HG03457 (cell line): ENCODE data around the gene NOB1.
A peak's percentile ranks its signal among the peaks of the same experiment; 100 is the strongest.
"Not testable (repeated sequence)": the region's sequence is repeated elsewhere in the genome, so short reads cannot be mapped to it uniquely, and the experiment has no call there.

Experiments
- ATAC-seq: cut with Tn5 transposase; IDR thresholded peaks from one replicate; pipeline ENCODE4 v1.9.1; 2021; ENCODE audit warnings: moderate number of reproducible peaks; ENCODE audit not compliant: unreplicated experiment

NOB1 gene

DNA sequence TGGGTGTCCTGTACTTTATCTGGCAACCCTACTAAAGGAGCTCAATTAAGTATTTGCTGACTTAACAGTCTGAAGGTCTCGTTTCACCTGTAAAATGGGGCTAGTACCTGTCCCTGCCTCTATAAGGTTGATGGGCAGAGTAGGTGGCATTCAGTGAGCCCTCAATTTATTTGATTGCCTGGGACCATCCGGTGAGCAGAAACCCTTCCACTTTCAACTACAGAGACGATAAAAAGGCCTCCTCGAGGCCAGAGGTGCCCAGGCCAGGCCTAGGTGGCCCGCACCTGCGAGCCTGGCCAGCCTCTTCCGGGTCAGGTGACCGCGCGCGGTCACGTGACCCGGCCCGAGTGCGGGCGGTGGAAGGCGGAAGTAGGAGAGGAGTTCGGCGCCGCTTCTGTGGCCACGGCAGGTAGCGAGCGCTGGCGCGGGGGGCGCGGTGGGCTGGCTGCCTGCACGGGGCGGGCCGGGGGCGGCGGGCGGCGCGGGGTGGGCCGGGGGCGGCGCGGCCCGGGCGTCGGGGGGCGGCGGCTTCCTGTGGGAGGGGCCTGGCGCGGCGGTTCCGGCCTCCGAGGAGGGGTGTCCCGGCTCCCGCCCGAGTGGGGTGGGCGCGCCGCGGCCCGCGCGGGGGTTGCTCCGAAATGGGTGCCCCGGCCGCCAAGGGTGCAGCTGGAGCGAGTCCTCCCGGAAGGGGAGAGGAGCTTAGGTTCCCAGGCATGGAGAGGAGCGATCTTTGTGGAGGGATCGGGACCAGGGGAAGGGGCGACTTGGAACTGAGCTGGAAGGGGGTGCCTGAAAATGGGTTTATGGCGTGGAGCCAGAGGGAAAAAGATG lies 7.5 kb upstream of the NOB1 start, which contains the start of gene WWP2:
Gene WWP2 (plus strand): TSS at position 350 of the 831 bp plus-strand sequence. CDS start 24,679 bp downstream, outside the sequence.
- peak; percentile 43 for ATAC-seq

GRCh38 chr16:69757375-69757774 lies 2.6 kb upstream of the NOB1 start:
- not testable (repeated sequence) for ATAC-seq

GRCh38 chr16:69756705-69757104 lies 2.0 kb upstream of the NOB1 start:
- no peak for ATAC-seq

DNA sequence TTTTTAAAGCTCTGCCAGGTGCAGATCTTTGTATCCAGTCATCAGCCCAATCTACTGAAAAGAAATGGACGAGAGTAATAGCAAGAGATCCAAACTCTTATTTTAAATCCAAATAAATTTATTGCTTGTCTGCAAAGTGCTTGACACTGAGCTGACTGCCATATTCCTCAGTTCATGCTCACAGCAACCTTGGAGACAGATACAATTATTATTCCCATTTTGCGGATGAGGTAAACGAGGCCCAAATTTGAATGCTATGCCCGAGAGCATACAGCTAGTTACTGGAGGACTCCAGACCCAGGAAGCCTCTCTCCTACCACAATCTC lies 620 bp downstream of the NOB1 start:
- no peak for ATAC-seq

DNA sequence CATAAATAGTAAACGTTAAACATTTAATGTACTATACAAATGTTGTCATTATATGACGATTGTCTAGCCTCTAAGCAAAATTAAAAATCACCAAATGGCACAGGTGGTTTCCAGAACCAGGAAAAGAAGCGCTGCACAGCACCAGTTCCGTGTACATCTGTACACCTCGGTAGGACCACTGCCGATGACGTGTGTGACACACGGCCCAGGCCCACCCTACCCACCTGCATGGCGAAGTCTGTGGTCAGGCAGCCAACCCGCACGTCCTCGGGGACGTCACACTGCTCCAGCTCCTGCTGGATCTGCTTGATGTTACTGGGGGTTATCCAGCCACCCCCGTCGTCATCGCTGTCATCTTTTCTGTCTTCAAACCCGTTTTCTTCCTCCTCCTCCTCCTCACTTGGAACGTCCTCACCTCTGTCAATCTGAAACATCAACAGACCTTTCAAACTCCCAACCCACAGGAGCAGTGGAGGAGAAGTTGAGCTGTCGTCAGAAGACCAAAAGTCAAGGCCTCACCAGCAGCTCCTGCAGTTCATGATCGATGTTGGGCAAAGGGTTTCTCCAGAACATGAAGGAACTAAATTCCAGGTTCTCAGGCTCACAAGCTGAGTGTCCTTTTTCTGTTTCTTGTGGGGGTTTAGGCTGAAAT lies 5.9 kb downstream of the NOB1 start:
- ATAC-seq: no peak

DNA sequence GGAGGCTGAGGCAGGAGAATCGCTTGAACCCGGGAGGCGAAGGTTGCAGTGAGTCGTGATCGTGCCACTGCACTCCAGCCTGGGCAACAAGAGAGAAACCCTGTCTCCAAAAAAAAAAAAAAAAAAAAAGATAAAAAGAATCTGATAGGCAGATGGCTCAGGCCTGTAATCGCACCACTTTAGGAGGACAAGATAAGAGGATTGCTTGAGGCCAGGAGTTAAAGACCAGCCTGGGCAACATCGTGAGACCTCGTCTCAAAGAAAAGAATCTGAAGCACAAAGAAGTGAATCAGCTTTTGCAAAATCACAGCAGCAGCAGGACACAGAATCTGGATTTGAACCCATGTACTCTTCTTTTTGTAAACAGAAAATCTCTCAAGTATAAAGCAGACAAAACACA lies 7.6 kb downstream of the NOB1 start:
- ATAC-seq: no peak

DNA sequence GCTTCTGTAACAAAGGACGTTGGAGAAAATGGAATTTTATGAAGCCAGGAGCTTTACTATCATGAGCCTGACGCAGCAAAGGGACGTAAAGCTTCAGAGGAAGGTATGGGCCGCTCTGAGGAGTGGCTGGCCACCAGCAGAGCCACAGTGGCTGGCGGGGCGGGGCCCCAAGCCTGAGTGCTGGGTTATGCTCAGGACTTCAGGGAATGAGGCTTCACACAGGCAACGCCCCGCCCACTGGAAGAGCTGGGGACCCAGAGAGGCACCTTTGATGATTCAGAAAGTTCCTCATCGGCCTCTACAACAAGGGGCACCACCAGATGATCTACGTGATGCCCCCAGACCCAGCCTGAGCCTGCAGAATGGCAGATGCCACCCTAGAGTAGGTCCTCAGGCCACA lies 8.8 kb downstream of the NOB1 start:
- ATAC-seq: no peak

DNA sequence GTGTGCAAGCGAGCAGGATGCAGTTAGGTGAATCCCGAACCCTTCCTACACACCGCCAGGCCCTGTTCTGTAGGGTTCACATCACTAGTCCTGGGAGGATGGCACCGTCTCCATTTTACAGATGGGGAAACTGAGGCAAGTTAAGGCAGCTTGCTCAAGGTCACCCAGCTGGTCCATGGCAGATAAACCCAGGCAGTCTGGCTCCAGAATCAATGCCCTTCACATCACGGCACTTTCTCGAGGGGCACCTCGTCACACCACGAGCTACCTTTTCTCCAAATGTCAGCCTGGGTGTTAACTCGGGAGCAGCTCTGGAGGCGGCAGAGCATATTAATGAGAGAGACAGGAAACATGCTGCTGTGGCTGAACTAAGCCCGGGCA lies 9.5 kb downstream of the NOB1 start:
- no peak for ATAC-seq

- no peak for ATAC-seq
Measured at GRCh38 chr16:69744363-69745231, 10.1 kb downstream of the NOB1 start.

DNA sequence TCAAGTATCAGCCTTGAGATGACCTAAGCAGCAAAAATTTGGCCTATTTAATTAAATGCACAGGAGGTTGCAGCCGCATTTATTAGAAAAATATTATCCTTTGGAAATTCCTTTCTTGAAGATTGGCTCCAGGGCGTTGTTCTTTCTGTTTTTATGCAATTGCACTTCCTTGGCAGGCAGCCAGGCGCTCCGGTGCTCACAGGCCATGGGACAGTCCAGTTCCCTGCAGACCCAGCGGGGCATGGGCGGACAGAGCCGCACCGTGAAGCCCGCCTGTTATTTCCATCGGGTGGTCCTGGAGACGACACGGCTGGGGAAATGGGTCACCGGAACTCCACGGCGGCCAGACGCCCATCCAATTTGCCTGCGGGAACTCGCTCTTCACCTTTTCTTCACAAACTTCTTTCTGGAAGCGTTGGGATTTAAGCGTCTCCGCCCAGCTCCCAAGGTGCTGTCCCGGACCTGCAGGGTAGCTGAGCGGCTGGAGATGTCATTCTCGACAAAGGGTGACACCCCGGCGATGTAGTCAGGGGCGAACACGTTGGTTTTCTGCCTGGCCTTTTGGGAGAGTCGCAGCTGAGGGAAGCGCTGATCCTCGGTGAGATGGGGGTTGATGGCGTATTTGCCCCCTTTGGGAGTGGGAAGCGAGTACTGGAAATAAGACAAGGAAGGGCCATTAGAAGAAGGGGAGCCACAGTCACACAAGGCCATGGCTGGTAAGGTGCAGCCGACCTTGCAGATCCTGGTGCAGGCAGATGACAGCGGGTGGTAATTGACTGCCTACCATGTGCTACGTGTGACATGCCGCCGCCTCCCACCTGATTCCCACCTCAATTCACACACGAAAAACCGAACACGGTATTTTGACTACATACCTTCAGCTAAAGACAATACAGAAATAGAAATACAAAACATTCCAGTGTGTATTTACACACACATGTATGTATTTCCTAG lies 12.5 kb downstream of the NOB1 start:
- no peak for ATAC-seq

- ATAC-seq: no peak
Measured at GRCh38 chr16:69741519-69741918, 13.2 kb downstream of the NOB1 start.

DNA sequence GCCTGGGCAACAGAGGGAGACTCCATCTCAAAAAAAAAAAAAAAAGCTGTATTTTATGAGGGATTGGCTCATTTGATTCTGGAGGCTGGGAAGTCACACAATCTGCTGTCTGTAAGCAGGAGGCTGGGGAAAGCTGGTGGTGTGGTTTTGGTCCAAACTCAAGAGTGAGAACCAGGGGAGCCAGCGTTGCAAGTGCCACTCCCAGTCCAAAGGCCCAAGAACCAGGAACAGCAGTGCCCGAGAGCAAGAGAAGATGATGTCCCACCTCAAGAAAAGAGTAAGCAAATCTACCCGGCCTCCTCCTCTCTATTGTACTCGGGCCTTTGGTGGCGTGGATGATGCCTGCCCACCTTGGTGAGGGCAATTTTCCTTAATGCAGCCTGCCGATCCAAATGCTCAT lies 22.6 kb downstream of the NOB1 start:
- ATAC-seq: no peak

DNA sequence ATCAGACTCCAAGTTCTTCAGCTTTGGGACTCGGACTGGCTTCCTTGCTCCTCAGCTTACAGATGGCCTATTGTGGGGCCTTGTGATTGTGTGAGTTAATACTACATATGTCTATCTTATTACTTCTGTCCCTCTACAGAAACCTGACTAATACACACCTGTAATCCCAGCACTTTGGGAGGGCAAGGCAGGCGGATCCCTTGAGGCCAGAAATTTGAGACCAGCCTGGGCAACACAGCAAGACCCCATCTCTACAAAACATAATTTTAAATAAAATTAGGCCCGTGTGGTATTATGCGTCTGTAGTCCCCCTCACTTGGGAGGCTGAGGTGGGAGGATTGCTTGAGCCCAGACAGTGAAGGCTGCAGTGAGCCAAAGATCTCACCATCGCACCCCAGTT lies 23.4 kb downstream of the NOB1 start:
- ATAC-seq: not testable (repeated sequence)

- not testable (repeated sequence) for ATAC-seq
Measured at GRCh38 chr16:69729030-69729429, 25.7 kb downstream of the NOB1 start.

- no peak for ATAC-seq
Measured at GRCh38 chr16:69727916-69728270, 26.8 kb downstream of the NOB1 start.

DNA sequence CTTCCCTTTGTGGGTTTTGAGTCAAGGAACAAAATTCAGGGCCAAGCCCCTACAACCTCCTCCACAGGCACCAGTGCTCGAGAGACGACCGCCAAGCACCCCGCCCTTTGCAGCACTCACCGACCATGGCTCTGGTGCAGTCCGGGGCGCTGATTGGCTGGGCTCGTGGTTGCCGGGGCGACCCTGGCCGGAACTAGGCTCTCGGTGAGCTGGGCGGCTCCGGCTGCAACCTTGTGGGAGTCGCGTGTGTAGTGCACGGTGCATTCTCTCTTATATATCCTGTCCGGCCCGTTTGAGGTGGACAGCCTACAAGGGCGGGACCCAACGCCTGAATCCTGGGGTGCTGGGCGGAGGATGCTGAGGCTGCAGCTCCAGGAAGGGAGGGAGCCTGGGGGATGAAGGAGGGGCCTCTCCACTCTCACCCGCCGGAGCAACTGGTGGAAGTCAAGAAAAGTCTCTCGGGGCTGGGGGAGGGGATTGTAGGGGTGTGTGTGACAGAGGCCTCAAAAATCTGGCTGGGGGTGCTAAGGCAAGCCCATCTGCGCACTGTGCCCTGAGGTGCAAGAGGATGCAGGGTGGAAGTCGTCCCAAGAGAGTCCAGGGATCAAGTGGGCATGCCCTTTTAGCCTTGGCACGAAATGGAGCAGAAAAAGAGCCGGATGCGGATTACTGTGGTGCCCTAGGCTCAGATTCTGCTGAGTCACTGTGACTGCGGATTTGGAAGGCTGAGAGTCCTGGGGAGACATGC lies 28.2 kb downstream of the NOB1 start, which contains the start of gene NQO1:
Gene NQO1 (minus strand): TSS at position 248 of the 748 bp plus-strand sequence. CDS start 121 bp downstream, at position 127.
- ATAC-seq: peak; percentile 93

- ATAC-seq: no peak
Measured at GRCh38 chr16:69725480-69726312, 29.0 kb downstream of the NOB1 start.

GRCh38 chr16:69724981-69725479 lies 29.7 kb downstream of the NOB1 start:
- ATAC-seq: no peak
